DND-41 (cell line): Measurements from ENCODE around the gene NKPD1.

ENCODE experiments used
- ATAC-seq: fragments of 200-7000 bp; cut with Tn5 transposase; 3 replicates; pipeline ENCODE4 v1.9.1; 2021; ENCODE audit warnings: low read depth; ENCODE audit not compliant: insufficient read depth
- DNase-seq: peaks from one replicate; pipeline ENCODE4 v3.0.0-alpha.2; 2020
- H2AFZ ChIP-seq: 2 replicates; pipeline ENCODE4 v1.6.0; 2012; ENCODE audit warnings: low read depth, low read length
- H3K27ac ChIP-seq: 2 replicates; pipeline ENCODE4 v1.5.1; 2012; ENCODE audit warnings: low read length, inconsistent platforms
- H3K27me3 ChIP-seq: fragments of 200-600 bp; sonication (generic); 2 replicates; pipeline ENCODE4 v1.6.0; 2012; ENCODE audit warnings: low read length, mild to moderate bottlenecking, inconsistent platforms; ENCODE audit not compliant: insufficient read depth, poor library complexity
- H3K36me3 ChIP-seq: 2 replicates; pipeline ENCODE4 v1.5.1; 2012; ENCODE audit warnings: low read length, inconsistent platforms; ENCODE audit not compliant: insufficient read depth
- H3K4me1 ChIP-seq: 2 replicates; pipeline ENCODE4 v1.5.1; 2012; ENCODE audit warnings: mild to moderate bottlenecking, low read length; ENCODE audit not compliant: insufficient read depth
- H3K4me2 ChIP-seq: 2 replicates; pipeline ENCODE4 v1.6.0; 2012; ENCODE audit warnings: mild to moderate bottlenecking, moderate library complexity, low read length, inconsistent platforms; ENCODE audit not compliant: insufficient read depth
- H3K4me3 ChIP-seq, 2 experiments: fragments of 200-600 bp in 1 of 2; shearing (Covaris generic) in 1 of 2; 2 replicates each; pipeline ENCODE4 v1.5.1; 2012 to 2016; ENCODE audit warnings: inconsistent platforms in 2 of 2, low read length in 2 of 2, mild to moderate bottlenecking in 2 of 2, low read depth in 1 of 2, moderate library complexity in 1 of 2
- H3K79me2 ChIP-seq: 2 replicates; pipeline ENCODE4 v1.6.0; 2012; ENCODE audit warnings: low read length, inconsistent platforms; ENCODE audit not compliant: insufficient read depth
- H3K9ac ChIP-seq: 2 replicates; pipeline ENCODE4 v1.6.0; 2012; ENCODE audit warnings: low read depth, mild to moderate bottlenecking, inconsistent platforms, low read length, moderate library complexity
- H3K9me3 ChIP-seq: 2 replicates; pipeline ENCODE4 v1.5.1; 2012; ENCODE audit warnings: low read length, moderate library complexity, mild to moderate bottlenecking, inconsistent platforms; ENCODE audit not compliant: insufficient read depth, severe bottlenecking
- H4K20me1 ChIP-seq: 2 replicates; pipeline ENCODE4 v1.6.0; 2012; ENCODE audit warnings: low read length; ENCODE audit not compliant: insufficient read depth
- EZH2 ChIP-seq: IDR thresholded peaks from 3 replicates; pipeline ENCODE4 v1.6.1; 2012; ENCODE audit warnings: borderline replicate concordance, low read depth, mild to moderate bottlenecking, moderate library complexity, low read length, inconsistent platforms; ENCODE audit not compliant: severe bottlenecking
- TF ChIP-seq, protein P1 (sequence below): IDR thresholded peaks from 2 replicates; pipeline ENCODE4 v1.5.1; 2012; ENCODE audit warnings: borderline replicate concordance, low read length, moderate library complexity, mild to moderate bottlenecking; ENCODE audit not compliant: poor library complexity, severe bottlenecking; ENCODE audit errors: extremely low read depth

Gene NKPD1

DNA sequence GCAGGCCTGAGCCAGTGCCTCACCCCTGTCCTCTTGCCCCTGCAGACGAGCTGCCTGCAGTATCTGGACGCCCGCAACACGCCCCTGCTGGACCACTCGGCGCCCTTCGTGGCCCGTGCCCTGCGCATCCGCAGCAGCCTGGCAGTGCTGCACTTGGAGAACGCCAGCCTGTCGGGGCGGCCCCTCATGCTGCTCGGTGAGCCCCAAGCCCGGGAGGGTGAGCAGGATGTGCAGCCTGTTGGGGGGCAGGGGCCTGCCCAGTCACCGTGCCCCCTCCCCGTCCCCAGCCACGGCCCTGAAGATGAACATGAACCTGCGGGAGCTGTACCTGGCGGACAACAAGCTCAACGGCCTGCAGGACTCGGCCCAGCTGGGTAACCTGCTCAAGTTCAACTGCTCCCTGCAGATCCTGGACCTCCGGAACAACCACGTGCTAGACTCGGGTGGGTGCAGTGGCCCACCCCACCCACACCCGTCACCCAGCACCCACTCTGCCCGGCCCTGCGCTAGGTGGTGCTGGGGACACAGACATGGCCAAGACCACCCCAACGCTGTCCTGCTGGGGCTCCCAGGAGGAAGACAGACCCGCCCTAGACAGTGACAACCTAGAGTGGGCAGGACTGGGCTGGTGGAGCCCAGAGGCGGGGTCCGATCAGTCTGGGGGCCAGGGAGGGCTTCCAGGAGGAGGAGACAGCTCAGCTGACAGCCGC is 18.6 kb downstream of the NKPD1 start:
- Histone ChIP-seq H2AFZ (no peak overlapping the region), H3K36me3 (peaks cover 64% of the 10 kb centered on the region), H4K20me1 (peaks cover 55% of the 10 kb centered on the region)

DNA sequence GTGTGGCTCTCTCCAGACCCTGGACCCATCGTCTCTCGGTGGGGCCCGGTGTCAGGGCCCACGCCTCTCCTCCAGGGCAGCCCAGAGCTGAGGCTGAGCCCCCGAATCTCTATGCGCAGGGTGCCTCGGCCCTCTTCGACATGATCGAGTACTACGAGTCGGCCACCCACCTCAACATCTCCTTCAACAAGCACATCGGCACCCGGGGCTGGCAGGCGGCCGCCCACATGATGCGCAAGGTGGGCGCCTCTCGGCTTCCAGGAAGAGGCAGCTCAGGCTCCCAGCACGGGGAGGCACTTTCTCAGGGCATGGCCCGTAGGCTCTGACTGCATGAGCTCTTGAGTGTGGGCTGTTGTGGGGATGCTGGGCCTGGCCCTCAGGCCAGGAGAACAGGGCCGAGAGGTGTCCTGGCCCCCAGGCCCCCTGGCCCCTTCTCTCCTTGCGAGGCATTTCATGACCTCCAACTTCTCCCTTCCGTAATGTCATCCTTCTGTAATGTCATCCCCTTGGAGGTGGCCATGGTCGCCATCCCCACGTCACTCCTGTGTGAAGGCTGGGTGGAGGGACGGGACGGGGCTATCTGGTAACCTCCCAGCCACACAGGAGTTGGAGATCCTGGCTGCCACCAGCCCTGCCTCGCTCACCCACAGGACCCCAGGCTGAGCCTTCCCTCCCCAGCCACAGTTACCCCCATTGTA is 19.4 kb downstream of the NKPD1 start:
- Histone ChIP-seq H3K9ac (no peak overlapping the region), H3K79me2 (peaks cover 22% of the 10 kb centered on the region), H3K4me1 (no peaks in the 10 kb centered on the region), H3K9me3 (no peaks in the 10 kb centered on the region), H3K4me3 (no peak overlapping the region), H2AFZ (no peak overlapping the region), H3K4me2 (no peak overlapping the region), H3K27me3 (no peaks in the 10 kb centered on the region), H3K36me3 (peaks cover 57% of the 10 kb centered on the region), H4K20me1 (peaks cover 56% of the 10 kb centered on the region), H3K27ac (no peak overlapping the region)
- TF ChIP-seq, protein P1, sequence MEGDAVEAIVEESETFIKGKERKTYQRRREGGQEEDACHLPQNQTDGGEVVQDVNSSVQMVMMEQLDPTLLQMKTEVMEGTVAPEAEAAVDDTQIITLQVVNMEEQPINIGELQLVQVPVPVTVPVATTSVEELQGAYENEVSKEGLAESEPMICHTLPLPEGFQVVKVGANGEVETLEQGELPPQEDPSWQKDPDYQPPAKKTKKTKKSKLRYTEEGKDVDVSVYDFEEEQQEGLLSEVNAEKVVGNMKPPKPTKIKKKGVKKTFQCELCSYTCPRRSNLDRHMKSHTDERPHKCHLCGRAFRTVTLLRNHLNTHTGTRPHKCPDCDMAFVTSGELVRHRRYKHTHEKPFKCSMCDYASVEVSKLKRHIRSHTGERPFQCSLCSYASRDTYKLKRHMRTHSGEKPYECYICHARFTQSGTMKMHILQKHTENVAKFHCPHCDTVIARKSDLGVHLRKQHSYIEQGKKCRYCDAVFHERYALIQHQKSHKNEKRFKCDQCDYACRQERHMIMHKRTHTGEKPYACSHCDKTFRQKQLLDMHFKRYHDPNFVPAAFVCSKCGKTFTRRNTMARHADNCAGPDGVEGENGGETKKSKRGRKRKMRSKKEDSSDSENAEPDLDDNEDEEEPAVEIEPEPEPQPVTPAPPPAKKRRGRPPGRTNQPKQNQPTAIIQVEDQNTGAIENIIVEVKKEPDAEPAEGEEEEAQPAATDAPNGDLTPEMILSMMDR: no peak
- no peak for TF ChIP-seq EZH2
- ATAC-seq (no peak), DNase-seq (no peak)

More for the DNA sequence above, 18.6 kb downstream of the NKPD1 start:
- no peak overlapping the region for H3K4me2 ChIP-seq
- TF ChIP-seq, protein P1: no peak
- H3K4me1 ChIP-seq: no peaks in the 10 kb centered on the region
- no peak overlapping the region for H3K9ac ChIP-seq
- peaks cover 14% of the 10 kb centered on the region for H3K79me2 ChIP-seq
- no peak for DNase-seq
- ATAC-seq: no peak
- H3K27ac ChIP-seq: no peak overlapping the region
- H3K4me3 ChIP-seq: no peak overlapping the region
- no peaks in the 10 kb centered on the region for H3K9me3 ChIP-seq
- H3K27me3 ChIP-seq: no peaks in the 10 kb centered on the region

DNA sequence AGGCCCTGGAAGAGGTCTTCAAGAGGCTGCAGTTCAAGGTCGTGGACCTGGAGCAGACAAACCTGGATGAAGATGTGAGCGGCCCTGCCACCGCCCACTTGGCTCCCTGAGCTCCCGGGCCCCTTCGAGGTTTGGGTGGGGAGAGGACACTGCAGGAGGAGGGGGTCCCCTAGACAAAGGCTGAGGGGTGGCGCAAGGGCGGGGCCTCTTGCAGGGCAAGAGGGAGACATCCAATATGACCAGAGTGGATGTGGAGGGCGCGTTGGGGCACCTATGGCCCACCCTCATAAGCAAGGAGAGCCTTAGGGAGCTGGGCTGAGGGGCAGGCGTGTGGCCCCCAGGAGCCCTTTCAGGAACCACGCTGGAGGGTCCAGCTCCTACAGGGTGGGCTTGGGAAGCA is 20.2 kb downstream of the NKPD1 start:
- TF ChIP-seq EZH2: no peak
- TF ChIP-seq, protein P1: no peak

More for the DNA sequence above, 20.2 kb downstream of the NKPD1 start:
- H3K4me3 ChIP-seq: no peak overlapping the region
- H3K9ac ChIP-seq: no peak overlapping the region
- no peak overlapping the region for H2AFZ ChIP-seq
- H3K27ac ChIP-seq: no peak overlapping the region
- peaks cover 56% of the 10 kb centered on the region for H4K20me1 ChIP-seq
- no peak for ATAC-seq
- H3K27me3 ChIP-seq: no peaks in the 10 kb centered on the region
- no peaks in the 10 kb centered on the region for H3K9me3 ChIP-seq
- no peak overlapping the region for H3K4me2 ChIP-seq
- peaks cover 28% of the 10 kb centered on the region for H3K79me2 ChIP-seq
- no peaks in the 10 kb centered on the region for H3K4me1 ChIP-seq
- peaks cover 51% of the 10 kb centered on the region for H3K36me3 ChIP-seq
- DNase-seq: no peak
